Neural progenitor cell (in vitro differentiated cells): ENCODE results near the gene CYBC1.

Source experiments
- EZH2 ChIP-seq: fragments of 200-600 bp; sonication (generic); IDR thresholded peaks from 2 replicates; pipeline ENCODE4 v1.6.1; 2017; ENCODE audit warnings: antibody characterized with exemption, mild to moderate bottlenecking, moderate library complexity
- EZH2phosphoT487 ChIP-seq: fragments of 200-600 bp; sonication (generic); IDR thresholded peaks from 2 replicates; pipeline ENCODE4 v1.6.1; 2017; ENCODE audit warnings: antibody characterized with exemption
- TF ChIP-seq, protein P1 (sequence below): fragments of 200-600 bp; sonication (generic); IDR thresholded peaks from 2 replicates; pipeline ENCODE4 v1.5.1; 2017; ENCODE audit warnings: antibody characterized with exemption, mild to moderate bottlenecking

DNA sequence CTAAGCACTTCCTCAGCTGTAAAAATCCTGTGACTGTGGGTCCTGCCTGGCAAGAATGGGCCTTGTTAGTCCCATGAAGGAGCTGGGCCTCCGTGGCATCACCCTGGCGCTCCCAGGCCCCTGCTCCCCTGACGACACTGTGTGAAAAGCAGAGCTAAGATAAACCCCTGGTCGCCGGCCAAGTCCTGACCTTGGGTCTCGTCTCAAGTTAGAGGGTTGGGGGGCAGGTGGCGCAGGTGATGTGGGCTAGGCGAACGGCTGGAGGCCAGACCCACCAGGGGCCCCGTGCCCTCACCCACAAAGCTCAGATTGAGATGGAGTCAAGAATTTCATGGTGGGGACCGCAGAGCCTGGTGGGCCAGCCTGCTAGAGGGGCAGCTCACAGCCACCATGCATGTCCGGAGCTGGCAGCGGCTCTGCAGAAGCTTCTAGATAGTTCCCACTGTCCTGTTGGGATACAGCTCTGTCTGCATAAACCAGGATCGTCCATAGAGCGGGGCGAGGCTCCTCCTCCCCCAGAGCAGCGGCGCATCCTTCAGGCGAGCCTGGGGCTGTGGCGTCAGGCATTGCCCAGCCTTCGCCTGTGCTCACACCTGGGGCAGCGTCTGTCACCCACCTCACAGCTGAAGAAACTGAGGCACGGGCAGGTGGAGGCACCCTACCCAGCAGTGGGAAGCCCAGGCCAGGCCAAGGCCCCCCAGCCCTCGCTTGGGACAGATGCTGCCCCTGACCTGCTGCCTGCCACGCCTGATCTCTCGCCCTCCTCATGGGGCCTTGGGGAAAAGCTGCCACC lies 12.0 kb downstream of the CYBC1 start:
- TF ChIP-seq EZH2 (no peak), EZH2phosphoT487 (no peak)
- TF ChIP-seq, protein P1, sequence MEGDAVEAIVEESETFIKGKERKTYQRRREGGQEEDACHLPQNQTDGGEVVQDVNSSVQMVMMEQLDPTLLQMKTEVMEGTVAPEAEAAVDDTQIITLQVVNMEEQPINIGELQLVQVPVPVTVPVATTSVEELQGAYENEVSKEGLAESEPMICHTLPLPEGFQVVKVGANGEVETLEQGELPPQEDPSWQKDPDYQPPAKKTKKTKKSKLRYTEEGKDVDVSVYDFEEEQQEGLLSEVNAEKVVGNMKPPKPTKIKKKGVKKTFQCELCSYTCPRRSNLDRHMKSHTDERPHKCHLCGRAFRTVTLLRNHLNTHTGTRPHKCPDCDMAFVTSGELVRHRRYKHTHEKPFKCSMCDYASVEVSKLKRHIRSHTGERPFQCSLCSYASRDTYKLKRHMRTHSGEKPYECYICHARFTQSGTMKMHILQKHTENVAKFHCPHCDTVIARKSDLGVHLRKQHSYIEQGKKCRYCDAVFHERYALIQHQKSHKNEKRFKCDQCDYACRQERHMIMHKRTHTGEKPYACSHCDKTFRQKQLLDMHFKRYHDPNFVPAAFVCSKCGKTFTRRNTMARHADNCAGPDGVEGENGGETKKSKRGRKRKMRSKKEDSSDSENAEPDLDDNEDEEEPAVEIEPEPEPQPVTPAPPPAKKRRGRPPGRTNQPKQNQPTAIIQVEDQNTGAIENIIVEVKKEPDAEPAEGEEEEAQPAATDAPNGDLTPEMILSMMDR: no peak
